Natural killer cell treated with Interleukin-12 subunit alpha and Interleukin-12 subunit beta and Interleukin-15 and Interleukin-18, amount 100 ng/mL, for 72 hours (primary cell): ENCODE results near the gene SETDB2. TPM values are rescaled to one million over a fixed set of nuclear protein-coding genes. Genes with fewer than 3 reads are reported as not detected.

Experiments used
- ATAC-seq, 2 donors: fragments of 150-1000 bp; cut with Tn5 transposase in 1 of 2; sonication (Bioruptor Pico), chemical (Tn5 transposase) in 1 of 2; 2 replicates each; pipeline ENCODE4 v1.10.0; 2021
- DNase-seq: peaks from one replicate; pipeline ENCODE4 v3.0.0; 2022; ENCODE audit warnings: low spot score
- H3K27ac Mint-ChIP-seq, 2 donors: 1 replicate in 1 of 2; 2 replicates in 1 of 2; pipeline ENCODE4 v1.8.0; 2022; ENCODE audit warnings: mixed read lengths in 2 of 2, mild to moderate bottlenecking in 1 of 2, moderate library complexity in 1 of 2
- H3K27me3 Mint-ChIP-seq, 2 donors: 1 replicate in 1 of 2; 2 replicates in 1 of 2; pipeline ENCODE4 v1.8.0; 2022; ENCODE audit warnings: mixed read lengths in 2 of 2
- H3K36me3 Mint-ChIP-seq: one replicate; pipeline ENCODE4 v1.8.0; 2022; ENCODE audit warnings: mixed read lengths
- H3K4me1 Mint-ChIP-seq, 2 donors: 1 replicate in 1 of 2; 2 replicates in 1 of 2; pipeline ENCODE4 v1.8.0; 2022; ENCODE audit warnings: low read depth in 2 of 2, mixed read lengths in 2 of 2, mild to moderate bottlenecking in 1 of 2
- H3K4me3 Mint-ChIP-seq: one replicate; pipeline ENCODE4 v1.8.0; 2022; ENCODE audit warnings: mixed read lengths
- H3K9me3 Mint-ChIP-seq: 2 replicates; pipeline ENCODE4 v1.8.0; 2022; ENCODE audit warnings: mixed read lengths
- total RNA-seq, 2 donors: library from RNA; stranded (reverse); gene quantifications; one replicate each; pipeline ENCODE4 v1.2.3, GENCODE V29; 2022

Gene SETDB2
- total RNA-seq, 2 donors from 2014 or later: 9.8 to 14.0 TPM

DNA sequence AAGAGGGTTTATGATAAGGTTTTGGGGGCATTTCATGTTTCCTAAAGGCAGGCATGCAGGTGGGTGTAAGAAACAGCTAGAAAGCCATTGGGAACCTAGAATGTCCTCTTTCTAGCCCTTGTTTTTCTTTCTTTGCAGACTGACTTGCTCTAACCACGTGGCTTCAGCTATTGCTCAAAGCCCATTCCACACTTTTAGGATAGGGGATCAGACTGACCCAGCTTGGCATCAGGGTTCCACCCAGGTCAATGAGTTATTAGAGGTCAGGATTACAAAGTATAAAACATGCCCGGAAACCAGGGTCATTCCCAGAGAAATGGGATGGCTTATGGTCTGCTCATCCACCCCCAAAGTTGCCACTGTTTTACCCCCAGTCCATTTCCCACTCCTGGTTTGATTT is 68.5 kb downstream of the SETDB2 start:
- peaks cover 3 to 8% of the 10 kb centered on the region in 2 donors for H3K4me1 Mint-ChIP-seq
- no peak for DNase-seq
- ATAC-seq: no peak
- H3K4me3 Mint-ChIP-seq: no peak overlapping the region
- peaks cover 31% of the 10 kb centered on the region for H3K36me3 Mint-ChIP-seq
- no peaks in the 10 kb centered on the region for H3K27me3 Mint-ChIP-seq
- H3K9me3 Mint-ChIP-seq: no peaks in the 10 kb centered on the region
- no peak overlapping the region for H3K27ac Mint-ChIP-seq

DNA sequence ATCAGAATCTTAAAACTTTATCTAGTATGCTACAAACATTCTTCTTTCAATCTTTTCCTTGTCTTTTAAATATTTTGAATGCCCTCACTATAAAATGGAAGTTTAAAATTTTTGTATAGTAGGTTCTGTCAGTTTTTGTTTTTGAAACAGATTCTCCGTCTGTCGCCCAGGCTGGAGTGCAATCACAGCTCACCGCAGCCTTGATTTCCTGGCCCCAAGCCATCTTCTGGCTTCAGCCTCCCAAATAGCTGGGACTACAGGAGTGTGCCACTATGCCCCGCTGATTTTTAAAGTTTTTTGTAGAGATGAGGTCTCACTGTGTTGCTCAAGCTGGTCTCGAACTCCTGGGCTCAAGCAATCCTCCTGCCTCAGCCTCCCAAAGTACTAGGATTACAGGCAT is 72.4 kb downstream of the SETDB2 start:
- ATAC-seq (no peak), DNase-seq (no peak)
- Mint-ChIP-seq H3K4me3 (no peak overlapping the region), H3K27me3 (no peaks in the 10 kb centered on the region), H3K36me3 (peaks cover 32% of the 10 kb centered on the region), H3K27ac (no peak overlapping the region), H3K9me3 (no peaks in the 10 kb centered on the region), H3K4me1 (peaks cover 0 to 9% of the 10 kb centered on the region in 2 donors)

DNA sequence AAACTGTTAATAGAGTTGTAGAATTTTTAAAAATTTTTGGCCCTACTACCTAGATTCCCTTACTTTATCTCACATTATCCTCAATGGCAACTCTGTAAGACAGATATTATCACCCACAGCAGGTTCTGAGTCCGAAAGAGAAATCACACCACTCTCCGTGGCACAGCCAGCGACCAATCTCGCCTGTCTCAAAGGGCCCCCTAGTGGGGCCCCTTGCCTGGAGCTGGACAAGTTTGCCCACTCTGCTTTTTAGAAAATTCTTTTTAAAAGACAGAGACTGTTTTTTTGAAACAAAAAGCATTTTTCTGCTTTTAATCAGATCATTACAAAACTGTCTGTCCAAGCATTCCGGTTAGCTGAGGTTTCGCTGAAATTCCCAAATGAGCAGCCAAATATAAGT is 73.4 kb downstream of the SETDB2 start:
- DNase-seq (no peak), ATAC-seq (no peak)
- Mint-ChIP-seq H3K36me3 (peaks cover 34% of the 10 kb centered on the region), H3K9me3 (no peaks in the 10 kb centered on the region), H3K27ac (no peak overlapping the region), H3K27me3 (no peaks in the 10 kb centered on the region), H3K4me1 (peaks cover 0 to 9% of the 10 kb centered on the region in 2 donors), H3K4me3 (no peak overlapping the region)

DNA sequence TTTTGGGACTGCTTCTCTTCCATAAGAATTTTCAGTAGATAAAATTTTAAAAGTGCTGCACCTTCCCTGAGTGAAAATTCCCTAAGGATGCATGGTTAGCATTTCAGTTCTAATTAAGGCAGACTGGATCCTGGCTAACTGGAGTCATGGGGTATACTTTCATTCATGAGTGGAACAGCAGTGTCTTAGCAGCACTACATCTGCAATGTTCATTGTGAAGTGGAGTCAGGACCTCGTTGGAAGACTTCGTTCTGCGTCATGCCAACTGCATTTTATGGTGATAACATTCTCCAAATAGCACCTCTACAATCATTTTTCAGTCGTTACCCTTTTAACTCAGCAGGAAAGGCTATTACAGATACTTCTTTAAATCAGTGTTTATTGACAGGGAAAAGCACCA is 77.2 kb downstream of the SETDB2 start:
- DNase-seq (no peak), ATAC-seq (no peak)
- no peaks in the 10 kb centered on the region for H3K27me3 Mint-ChIP-seq
- H3K4me3 Mint-ChIP-seq: no peak overlapping the region
- peaks cover 4 to 5% of the 10 kb centered on the region in 2 donors for H3K4me1 Mint-ChIP-seq
- H3K9me3 Mint-ChIP-seq: no peaks in the 10 kb centered on the region
- no peak overlapping the region for H3K27ac Mint-ChIP-seq
- peaks cover 24% of the 10 kb centered on the region for H3K36me3 Mint-ChIP-seq

DNA sequence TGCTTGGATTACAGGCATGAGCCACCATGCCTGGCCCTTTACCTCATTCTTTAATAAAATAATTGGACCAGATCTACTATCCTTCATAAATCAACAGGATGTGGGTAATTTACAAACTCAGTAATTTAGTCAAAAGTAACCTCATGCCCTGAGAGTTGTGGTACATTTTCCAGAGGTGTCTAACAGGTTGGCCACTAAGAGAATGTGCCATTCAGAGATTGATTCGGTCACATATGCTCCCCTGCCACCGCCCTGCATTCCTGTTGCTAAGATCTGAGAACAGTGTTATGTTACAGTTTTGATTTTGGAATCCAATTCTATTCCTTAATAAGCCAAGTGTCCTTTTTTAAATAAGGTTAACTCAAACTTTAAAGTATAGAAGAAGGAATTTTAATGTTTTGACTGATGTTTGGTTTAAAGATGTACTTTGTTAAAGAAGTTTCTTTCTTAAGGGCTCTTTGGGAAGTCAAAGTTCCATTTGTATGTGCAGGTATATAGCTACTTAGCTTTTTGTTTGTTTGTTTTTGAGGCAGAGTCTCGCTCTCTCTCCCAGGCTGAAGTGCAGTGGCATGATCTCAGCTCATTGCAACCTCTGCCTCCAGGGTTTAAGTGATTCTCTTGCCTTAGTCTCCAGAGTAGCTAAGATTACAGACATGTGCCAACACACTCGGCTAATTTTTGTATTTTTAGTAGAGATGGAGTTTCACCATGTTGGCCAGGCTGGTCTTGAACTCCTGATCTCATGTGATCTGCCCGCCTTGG is 80.8 kb downstream of the SETDB2 start:
- Mint-ChIP-seq H3K4me1 (peaks cover 0 to 4% of the 10 kb centered on the region in 2 donors), H3K27me3 (no peaks in the 10 kb centered on the region), H3K4me3 (no peak overlapping the region), H3K27ac (no peak overlapping the region), H3K36me3 (peaks cover 11% of the 10 kb centered on the region), H3K9me3 (no peaks in the 10 kb centered on the region)
- DNase-seq (no peak), ATAC-seq (peak in 1 of 2 donors; percentile 46)

DNA sequence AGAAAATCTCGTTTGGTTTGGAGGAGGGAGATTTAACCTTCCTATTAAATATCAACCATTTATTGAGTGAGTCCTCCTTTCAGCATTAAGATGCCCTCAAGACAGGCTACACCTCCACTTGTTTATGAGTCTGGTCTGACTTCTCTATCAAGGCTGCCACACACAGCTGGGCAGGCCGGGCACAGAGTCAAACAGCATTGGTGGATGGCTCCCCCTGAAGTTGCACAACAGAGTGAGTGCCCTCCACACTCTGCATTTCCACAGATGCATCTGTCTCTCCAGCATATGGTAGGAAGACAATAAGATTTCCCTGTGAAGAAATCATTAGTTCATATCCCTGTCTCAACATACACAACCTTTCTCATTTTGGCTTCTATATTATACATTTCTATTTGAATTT is 83.0 kb downstream of the SETDB2 start:
- Mint-ChIP-seq H3K36me3 (peaks cover 4% of the 10 kb centered on the region), H3K4me1 (peaks cover 3 to 9% of the 10 kb centered on the region in 2 donors), H3K27me3 (no peaks in the 10 kb centered on the region), H3K4me3 (no peak overlapping the region), H3K27ac (no peak overlapping the region), H3K9me3 (no peaks in the 10 kb centered on the region)
- DNase-seq (no peak), ATAC-seq (no peak)

DNA sequence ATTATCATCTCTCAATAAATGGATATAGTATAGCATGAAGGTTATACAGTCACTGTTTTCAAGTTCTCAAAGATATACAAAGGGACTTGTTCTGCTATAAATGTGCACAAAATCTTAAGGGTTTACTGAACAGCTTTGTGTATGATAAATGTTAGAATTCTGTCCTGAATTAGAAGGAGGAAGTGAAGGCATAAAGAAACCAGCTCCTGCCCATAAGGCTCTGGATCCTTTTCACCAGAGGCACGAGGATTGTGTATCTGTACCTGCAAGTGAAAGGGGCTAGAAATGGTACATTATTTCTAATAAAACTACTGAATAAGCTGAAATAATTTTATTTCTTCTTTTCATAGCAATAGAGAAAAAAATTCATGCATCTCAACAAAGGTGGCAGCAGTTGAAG is 84.1 kb downstream of the SETDB2 start:
- DNase-seq: no peak
- no peak for ATAC-seq
- Mint-ChIP-seq H3K4me3 (no peak overlapping the region), H3K9me3 (no peaks in the 10 kb centered on the region), H3K27ac (no peak overlapping the region), H3K27me3 (no peaks in the 10 kb centered on the region), H3K36me3 (peaks cover under 1% of the 10 kb centered on the region), H3K4me1 (peaks cover 3 to 9% of the 10 kb centered on the region in 2 donors)

DNA sequence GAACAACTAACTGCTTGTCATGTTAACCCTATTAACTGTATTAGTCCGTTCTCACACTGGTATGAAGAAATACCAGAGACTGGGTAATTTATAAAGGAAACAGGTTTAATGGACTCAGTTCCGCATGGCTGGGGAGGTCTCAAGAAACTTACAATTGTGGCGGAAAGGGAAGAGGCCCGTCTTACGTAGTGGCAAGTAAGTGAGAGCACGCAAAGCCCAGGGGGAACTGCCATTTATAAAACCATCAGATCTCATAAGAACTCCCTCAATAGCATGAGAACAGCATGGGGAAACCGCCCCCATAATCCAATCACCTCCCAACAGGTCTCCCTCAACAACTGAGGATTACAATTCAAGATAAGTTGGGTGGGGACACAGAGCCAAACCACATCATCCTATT is 86.4 kb downstream of the SETDB2 start:
- Mint-ChIP-seq H3K4me3 (no peak overlapping the region), H3K27me3 (no peaks in the 10 kb centered on the region), H3K4me1 (peaks cover 3 to 5% of the 10 kb centered on the region in 2 donors), H3K9me3 (no peaks in the 10 kb centered on the region), H3K36me3 (no peaks in the 10 kb centered on the region), H3K27ac (no peak overlapping the region)
- no peak for DNase-seq
- no peak for ATAC-seq

DNA sequence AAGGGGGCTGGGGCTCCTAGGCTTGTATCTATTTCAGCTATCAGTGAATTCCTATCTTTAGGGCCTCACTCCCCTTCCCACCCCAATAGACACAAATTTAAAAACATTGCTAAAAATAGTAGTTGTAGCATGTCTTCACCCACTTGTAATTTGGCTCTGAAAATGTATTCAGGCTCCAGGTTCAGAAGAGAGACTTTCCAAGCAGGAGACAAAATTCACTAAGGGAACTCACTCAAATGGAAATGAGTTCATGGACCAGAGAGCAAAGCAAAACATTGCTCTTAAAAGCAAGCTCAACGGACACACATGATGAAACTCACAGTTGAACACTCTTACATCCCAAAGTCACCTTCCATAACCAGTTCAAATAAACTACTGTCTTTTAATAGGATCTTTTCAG is 88.5 kb downstream of the SETDB2 start:
- no peaks in the 10 kb centered on the region for H3K27me3 Mint-ChIP-seq
- H3K27ac Mint-ChIP-seq: no peak overlapping the region
- no peak overlapping the region for H3K4me3 Mint-ChIP-seq

DNA sequence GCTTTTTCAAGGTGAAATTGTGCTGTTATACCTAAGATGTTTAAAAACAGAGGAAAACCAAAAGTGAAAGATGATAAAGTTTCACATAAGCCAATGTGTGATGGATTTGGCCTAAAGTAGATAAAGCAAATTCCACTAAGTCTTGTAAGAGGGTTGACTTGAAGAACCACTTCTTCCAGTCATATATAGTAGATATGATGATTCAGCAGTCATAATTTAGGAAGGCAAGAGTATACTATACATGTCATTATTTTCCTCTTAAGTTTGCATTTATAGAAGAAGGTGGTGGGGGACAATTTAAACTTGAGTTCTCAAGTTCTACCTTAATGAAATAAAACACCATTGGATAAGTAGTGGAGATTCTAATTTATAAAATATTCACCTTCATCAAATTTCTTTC is 88.9 kb downstream of the SETDB2 start:
- Mint-ChIP-seq H3K27me3 (no peaks in the 10 kb centered on the region), H3K4me1 (peaks cover 3 to 5% of the 10 kb centered on the region in 2 donors), H3K9me3 (no peaks in the 10 kb centered on the region), H3K36me3 (no peaks in the 10 kb centered on the region), H3K4me3 (no peak overlapping the region), H3K27ac (no peak overlapping the region)
- no peak for DNase-seq
- no peak for ATAC-seq

More for the DNA sequence above, 88.5 kb downstream of the SETDB2 start:
- ATAC-seq (no peak), DNase-seq (no peak)
- H3K36me3 Mint-ChIP-seq: no peaks in the 10 kb centered on the region
- peaks cover 3 to 5% of the 10 kb centered on the region in 2 donors for H3K4me1 Mint-ChIP-seq
- no peaks in the 10 kb centered on the region for H3K9me3 Mint-ChIP-seq

DNA sequence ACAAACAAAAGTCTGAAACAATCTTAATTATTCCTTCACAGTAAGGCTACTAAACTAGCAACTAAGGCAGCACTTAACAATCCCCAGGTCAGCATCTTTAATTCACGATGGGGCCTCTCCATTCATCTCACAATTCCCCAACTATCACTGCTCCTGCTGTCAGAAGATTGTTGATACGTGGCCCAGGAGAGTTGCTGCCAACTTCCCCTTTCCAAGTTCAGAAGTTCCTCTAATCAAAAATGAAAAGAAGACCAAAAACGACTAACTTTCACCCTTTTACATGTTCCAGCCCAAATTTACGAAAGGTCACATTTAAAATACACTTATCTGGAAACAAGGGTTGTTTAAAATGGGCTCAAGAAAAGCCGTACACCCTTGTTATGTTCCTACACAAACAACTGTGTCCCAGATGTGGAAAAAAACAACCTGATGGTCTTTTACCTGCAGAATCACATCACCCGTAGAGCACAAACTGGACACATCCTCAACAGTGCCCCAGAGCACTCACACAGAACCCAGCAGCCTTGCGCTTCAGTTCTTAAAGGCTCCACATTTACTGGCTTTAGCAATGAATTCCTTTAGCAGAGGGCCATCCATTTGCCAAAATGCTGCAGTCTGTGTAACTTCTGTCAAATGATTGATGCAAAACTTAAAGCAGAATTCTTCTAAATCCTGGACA is 89.7 kb downstream of the SETDB2 start:
- DNase-seq (no peak), ATAC-seq (no peak)
- Mint-ChIP-seq H3K4me1 (peaks cover 3 to 5% of the 10 kb centered on the region in 2 donors), H3K4me3 (no peak overlapping the region), H3K27ac (no peak overlapping the region), H3K9me3 (no peaks in the 10 kb centered on the region), H3K27me3 (no peaks in the 10 kb centered on the region), H3K36me3 (no peaks in the 10 kb centered on the region)

DNA sequence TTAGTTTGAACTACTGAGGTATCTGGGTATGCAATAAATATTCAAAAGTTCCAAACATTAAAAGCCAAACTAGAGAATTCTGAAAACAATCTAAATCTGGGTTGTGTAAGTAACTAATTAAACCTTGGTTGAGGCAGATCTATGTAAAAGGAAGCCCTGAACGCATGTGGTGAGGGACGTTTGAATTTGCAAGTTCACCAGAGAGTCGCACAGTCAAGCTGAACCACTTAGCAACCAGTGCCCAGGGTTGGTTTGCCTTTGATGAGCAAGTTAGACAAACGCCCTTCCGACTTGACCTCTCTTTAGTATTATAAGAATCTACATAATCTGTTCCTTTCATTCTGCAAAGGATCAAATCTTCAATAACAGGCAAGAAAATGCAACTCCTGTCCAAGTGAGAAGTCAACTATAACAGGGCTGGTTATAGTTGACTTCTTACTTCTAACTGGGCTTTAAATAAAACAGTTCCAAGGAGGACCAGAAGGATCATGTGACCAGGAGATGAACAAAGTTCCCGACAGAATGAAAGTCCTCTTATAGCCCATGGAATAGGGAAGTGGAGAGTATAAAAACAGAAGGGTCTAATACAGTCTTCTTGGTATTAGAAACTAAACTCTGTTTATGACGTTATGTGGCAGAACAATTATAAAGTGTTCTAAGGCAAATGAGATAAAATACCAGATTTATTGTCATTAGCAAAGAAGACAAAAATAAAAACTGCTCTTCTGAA is 92.2 kb downstream of the SETDB2 start:
- Mint-ChIP-seq H3K36me3 (peaks cover 10% of the 10 kb centered on the region), H3K27ac (no peak overlapping the region), H3K4me3 (no peak overlapping the region), H3K27me3 (no peaks in the 10 kb centered on the region), H3K9me3 (no peaks in the 10 kb centered on the region), H3K4me1 (peaks cover 0 to 2% of the 10 kb centered on the region in 2 donors)
- DNase-seq (no peak), ATAC-seq (no peak)

DNA sequence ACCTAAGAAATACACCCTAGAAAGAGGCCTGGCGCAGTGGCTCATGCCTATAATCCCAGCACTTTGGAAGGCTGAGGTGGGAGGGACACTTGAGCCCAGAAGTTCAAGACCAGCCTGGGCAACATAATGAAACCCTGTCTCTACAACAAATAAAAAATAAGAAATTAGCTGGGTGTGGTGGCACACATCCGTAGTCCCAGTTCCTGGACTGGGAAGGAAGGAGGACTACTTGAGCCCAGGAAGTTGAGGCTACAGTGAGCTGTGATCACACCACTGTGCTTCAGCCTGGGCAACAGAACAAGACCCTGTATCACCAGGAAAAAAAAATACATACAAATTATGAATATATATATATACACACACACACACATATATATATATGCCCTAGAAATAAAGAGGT is 94.3 kb downstream of the SETDB2 start:
- H3K27ac Mint-ChIP-seq: no peak overlapping the region
- no peak for DNase-seq

DNA sequence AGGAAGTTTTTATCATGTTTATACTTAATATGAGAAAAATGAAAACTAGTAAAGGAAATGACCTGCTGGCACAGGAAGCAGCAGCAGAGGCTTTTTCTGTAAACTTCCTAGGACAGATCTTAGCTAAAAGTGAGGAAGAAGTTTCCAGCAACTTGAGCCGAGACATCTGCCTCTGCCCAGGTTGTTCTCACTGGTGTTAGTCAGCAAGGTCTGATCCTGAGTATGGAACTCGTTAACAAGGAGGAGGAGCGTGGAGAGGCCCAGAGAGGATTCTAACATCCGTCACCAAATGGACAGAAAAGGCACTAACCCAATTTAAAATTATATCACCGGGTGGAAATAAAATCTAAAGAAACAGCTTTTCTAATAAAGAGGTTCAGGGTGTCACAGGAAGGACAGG is 95.2 kb downstream of the SETDB2 start:
- H3K36me3 Mint-ChIP-seq: peaks cover 10% of the 10 kb centered on the region

More for the DNA sequence above, 94.3 kb downstream of the SETDB2 start:
- Mint-ChIP-seq H3K9me3 (no peaks in the 10 kb centered on the region), H3K4me3 (no peak overlapping the region), H3K27me3 (no peaks in the 10 kb centered on the region), H3K36me3 (peaks cover 10% of the 10 kb centered on the region), H3K4me1 (peaks cover 0 to 2% of the 10 kb centered on the region in 2 donors)
- ATAC-seq: no peak

More for the DNA sequence above, 95.2 kb downstream of the SETDB2 start:
- H3K9me3 Mint-ChIP-seq: no peaks in the 10 kb centered on the region
- peak overlapping the region in 1 of 2 donors; percentile 54 for H3K27ac Mint-ChIP-seq
- H3K27me3 Mint-ChIP-seq: no peaks in the 10 kb centered on the region
- peaks cover 0 to 2% of the 10 kb centered on the region in 2 donors for H3K4me1 Mint-ChIP-seq
- H3K4me3 Mint-ChIP-seq: no peak overlapping the region
- no peak for ATAC-seq
- DNase-seq: no peak
